ENCODE results near the gene FAM110D. TPM values are rescaled to one million over a fixed set of nuclear protein-coding genes. Genes with fewer than 3 reads are reported as not detected.
A peak's percentile ranks its signal among the peaks of the same experiment; 100 is the strongest.

The FAM110D gene
- total RNA-seq, 2 experiments from 2014 or later: not detected

- POLR2A ChIA-PET: no interaction called here
- CTCF ChIA-PET: interaction anchor here (2.1 to 17.1 kb wide), 2 partner anchors 9 kb away, joined by 9 to 317 read pairs; no protein-coding TSS in a partner anchor
- Mint-ChIP-seq H3K36me3 (ENCODE audit: low read depth) (no peaks in the 10 kb centered on the region), H3K27ac (peak overlapping the region; percentile 39), H3K27me3 (ENCODE audit: low read depth) (no peaks in the 10 kb centered on the region), H3K4me3 (no peak overlapping the region), H3K4me1 (ENCODE audit: low read depth) (peaks cover 19% of the 10 kb centered on the region), H3K9me3 (ENCODE audit: insufficient read depth) (peaks cover 3% of the 10 kb centered on the region)
- ATAC-seq (no peak), DNase-seq (no peak)
Observed at GRCh38 chr1:26132834-26133167, 26.1 kb upstream of the FAM110D start.

GRCh38 chr1:26134466-26134865 is 24.4 kb upstream of the FAM110D start:
- Mint-ChIP-seq H3K36me3 (ENCODE audit: low read depth) (no peaks in the 10 kb centered on the region), H3K27me3 (ENCODE audit: low read depth) (no peaks in the 10 kb centered on the region), H3K4me1 (ENCODE audit: low read depth) (peaks cover 22% of the 10 kb centered on the region), H3K4me3 (no peak overlapping the region), H3K27ac (no peak overlapping the region), H3K9me3 (ENCODE audit: insufficient read depth) (peaks cover 3% of the 10 kb centered on the region)
- ATAC-seq (no peak), DNase-seq (no peak)
- ChIA-PET CTCF (no interaction called here), POLR2A (no interaction called here)

- ChIA-PET CTCF (interaction anchor here (0.6 to 10.4 kb wide), 14 partner anchors 11 to 279 kb away, joined by 3 to 317 read pairs (median 5); partner anchors contain the start of genes CEP85, PDIK1L and ZNF593), POLR2A (interaction anchor here (0.6 to 3.5 kb wide), 7 partner anchors 9 to 170 kb away, joined by 3 to 52 read pairs (median 3); partner anchors contain the start of genes PDIK1L and ZNF593)
- H3K36me3 Mint-ChIP-seq (ENCODE audit: low read depth): no peaks in the 10 kb centered on the region
- H3K4me3 Mint-ChIP-seq: peak overlapping the region; percentile 40
- H3K27ac Mint-ChIP-seq: peak overlapping the region; percentile 77
- peaks cover 15% of the 10 kb centered on the region for H3K4me1 Mint-ChIP-seq (ENCODE audit: low read depth)
- peak; percentile 38 for DNase-seq
- peaks cover 7% of the 10 kb centered on the region for H3K27me3 Mint-ChIP-seq (ENCODE audit: low read depth)
- peaks cover 3% of the 10 kb centered on the region for H3K9me3 Mint-ChIP-seq (ENCODE audit: insufficient read depth)
- peak; percentile 92 for ATAC-seq
Observed at GRCh38 chr1:26138974-26139558, 19.8 kb upstream of the FAM110D start.

DNA sequence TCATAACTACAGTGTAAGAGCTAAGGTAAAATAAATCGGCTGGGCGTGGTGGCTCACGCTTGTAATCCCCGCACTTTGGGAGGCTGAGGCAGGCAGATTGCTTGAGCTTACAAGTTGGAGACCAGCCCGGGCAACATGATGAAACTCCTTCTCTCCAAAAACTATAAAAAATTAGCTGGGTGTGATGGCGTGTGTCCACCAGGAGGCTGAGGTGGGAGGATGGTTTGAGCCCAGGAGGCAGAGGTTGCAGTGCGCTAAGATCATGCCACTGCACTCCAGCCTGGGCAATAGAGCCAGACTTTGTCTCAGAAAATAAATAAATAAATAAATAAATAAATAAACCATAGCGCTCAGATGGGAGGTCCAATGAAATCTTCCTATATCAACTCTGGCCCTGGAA is 16.7 kb upstream of the FAM110D start:
- no peaks in the 10 kb centered on the region for H3K36me3 Mint-ChIP-seq (ENCODE audit: low read depth)
- H3K4me3 Mint-ChIP-seq: no peak overlapping the region
- ChIA-PET CTCF (interaction anchor here (1.2 to 10.6 kb wide), 7 partner anchors 17 to 275 kb away, joined by 3 to 356 read pairs (median 19); partner anchors contain the start of genes CEP85 and PDIK1L), POLR2A (interaction anchor here (0.6 to 1.8 kb wide), 3 partner anchors 16 to 31 kb away, joined by 3 to 9 read pairs (median 4); partner anchors contain the start of gene PDIK1L)
- H3K27me3 Mint-ChIP-seq (ENCODE audit: low read depth): peaks cover 9% of the 10 kb centered on the region
- no peaks in the 10 kb centered on the region for H3K9me3 Mint-ChIP-seq (ENCODE audit: insufficient read depth)
- H3K27ac Mint-ChIP-seq: no peak overlapping the region
- DNase-seq: peak; percentile 18
- H3K4me1 Mint-ChIP-seq (ENCODE audit: low read depth): peaks cover 22% of the 10 kb centered on the region
- ATAC-seq: no peak

- ATAC-seq (peak; percentile 95), DNase-seq (peak; percentile 86)
- ChIA-PET CTCF (interaction anchor here (0.7 to 10.6 kb wide), 43 partner anchors 11 to 665 kb away, joined by 3 to 356 read pairs (median 5); partner anchors contain the start of genes CEP85, HMGN2, PAFAH2 and PDIK1L), POLR2A (interaction anchor here (1.0 to 1.6 kb wide), 6 partner anchors 19 to 43 kb away, joined by 3 to 16 read pairs (median 4); partner anchors contain the start of gene PDIK1L)
- no peaks in the 10 kb centered on the region for H3K36me3 Mint-ChIP-seq (ENCODE audit: low read depth)
- H3K9me3 Mint-ChIP-seq (ENCODE audit: insufficient read depth): no peaks in the 10 kb centered on the region
- H3K4me1 Mint-ChIP-seq (ENCODE audit: low read depth): peaks cover 7% of the 10 kb centered on the region
- H3K4me3 Mint-ChIP-seq: no peak overlapping the region
- peaks cover 23% of the 10 kb centered on the region for H3K27me3 Mint-ChIP-seq (ENCODE audit: low read depth)
- no peak overlapping the region for H3K27ac Mint-ChIP-seq
Observed at GRCh38 chr1:26145041-26145959, 13.6 kb upstream of the FAM110D start.

DNA sequence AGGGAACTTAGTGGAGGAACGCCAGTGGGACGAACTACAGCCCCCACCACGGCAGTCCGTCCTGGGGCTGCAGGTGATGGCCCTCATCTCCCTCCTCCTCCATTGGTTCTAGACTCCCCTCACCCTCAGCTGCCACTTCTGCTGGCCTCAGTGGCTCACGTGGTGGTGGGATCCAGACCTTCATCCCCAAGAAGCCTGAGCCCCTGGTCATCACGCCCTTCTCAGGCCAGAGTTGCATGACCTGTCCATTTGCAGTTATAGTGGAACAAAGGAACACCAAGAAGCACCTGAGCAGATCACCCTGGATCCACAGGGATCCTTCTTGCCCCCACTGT is 13.0 kb upstream of the FAM110D start:
- ChIA-PET CTCF (interaction anchor here (0.7 to 10.6 kb wide), 18 partner anchors 10 to 326 kb away, joined by 3 to 356 read pairs (median 5); partner anchors contain the start of genes CEP85, HMGN2, PAFAH2 and PDIK1L), POLR2A (interaction anchor here (1.1 to 1.6 kb wide), 3 partner anchors 19 to 34 kb away, joined by 3 to 16 read pairs (median 12); partner anchors contain the start of gene PDIK1L)
- Mint-ChIP-seq H3K27me3 (ENCODE audit: low read depth) (peaks cover 23% of the 10 kb centered on the region), H3K4me3 (no peak overlapping the region), H3K27ac (no peak overlapping the region), H3K9me3 (ENCODE audit: insufficient read depth) (no peaks in the 10 kb centered on the region), H3K4me1 (ENCODE audit: low read depth) (peaks cover 7% of the 10 kb centered on the region), H3K36me3 (ENCODE audit: low read depth) (no peaks in the 10 kb centered on the region)
- no peak for DNase-seq
- ATAC-seq: no peak

DNA sequence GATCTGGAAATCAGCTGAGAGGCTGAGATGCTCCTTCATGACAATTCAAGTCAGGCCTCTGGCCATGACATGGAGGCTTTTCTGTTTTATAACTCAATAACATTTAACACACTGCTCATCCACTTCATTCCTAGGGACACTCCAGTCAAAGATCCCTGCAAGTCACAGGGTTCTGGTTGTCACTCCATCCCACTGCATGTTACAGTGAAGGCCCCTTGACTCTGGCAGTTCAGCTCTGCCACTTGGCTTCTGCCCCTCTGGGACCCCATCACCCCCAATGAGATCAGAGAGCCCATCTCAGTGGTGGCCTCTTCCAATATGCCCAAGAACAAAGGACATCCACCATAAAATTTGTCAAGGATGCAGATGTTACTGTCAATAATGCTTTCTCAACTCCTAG is 10.0 kb upstream of the FAM110D start:
- DNase-seq (no peak), ATAC-seq (no peak)
- H3K4me3 Mint-ChIP-seq: no peak overlapping the region
- H3K27ac Mint-ChIP-seq: no peak overlapping the region
- H3K9me3 Mint-ChIP-seq (ENCODE audit: insufficient read depth): no peaks in the 10 kb centered on the region
- peaks cover 7% of the 10 kb centered on the region for H3K4me1 Mint-ChIP-seq (ENCODE audit: low read depth)
- H3K36me3 Mint-ChIP-seq (ENCODE audit: low read depth): no peaks in the 10 kb centered on the region
- H3K27me3 Mint-ChIP-seq (ENCODE audit: low read depth): peaks cover 26% of the 10 kb centered on the region
- ChIA-PET POLR2A (no interaction called here), CTCF (interaction anchor here (1.0 to 10.6 kb wide), 3 partner anchors 21 to 85 kb away, joined by 3 to 356 read pairs (median 4); partner anchors contain the start of genes CEP85, PDIK1L and ZNF593)

DNA sequence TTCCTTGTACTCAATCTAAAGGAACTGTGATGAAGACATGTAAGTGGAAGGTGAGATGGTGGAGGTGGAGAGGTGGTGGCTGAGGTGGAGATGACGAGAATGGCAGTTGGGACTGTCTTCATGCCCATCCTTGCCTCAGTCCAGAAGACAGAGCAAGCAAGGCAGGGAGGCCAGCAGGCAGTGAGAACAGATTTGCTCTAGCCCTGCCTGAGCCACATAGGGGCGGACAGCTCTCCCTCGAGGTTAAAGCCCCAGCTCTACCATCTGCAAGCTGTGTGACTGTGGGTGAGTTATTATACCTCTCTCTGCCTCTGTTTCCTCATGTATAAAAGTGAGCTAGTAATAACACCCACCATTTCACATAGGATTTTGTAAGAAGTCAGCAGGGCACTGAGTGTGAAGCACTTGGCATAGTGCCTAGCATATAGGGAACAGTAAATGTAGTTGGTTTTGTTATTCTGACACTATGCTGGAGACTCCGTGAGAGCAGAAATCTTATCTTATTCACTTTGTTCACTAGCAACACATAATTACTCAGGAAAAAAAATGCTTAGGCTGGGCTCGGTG is 4.8 kb upstream of the FAM110D start:
- ATAC-seq (no peak), DNase-seq (no peak)
- H3K9me3 Mint-ChIP-seq (ENCODE audit: insufficient read depth): no peaks in the 10 kb centered on the region
- peaks cover 34% of the 10 kb centered on the region for H3K27me3 Mint-ChIP-seq (ENCODE audit: low read depth)
- CTCF ChIA-PET: interaction anchor here (1.0 to 5.2 kb wide), 4 partner anchors 9 to 263 kb away, joined by 3 to 43 read pairs (median 4); no protein-coding TSS in a partner anchor
- POLR2A ChIA-PET: no interaction called here
- H3K27ac Mint-ChIP-seq: no peak overlapping the region
- peaks cover 5% of the 10 kb centered on the region for H3K4me1 Mint-ChIP-seq (ENCODE audit: low read depth)
- no peaks in the 10 kb centered on the region for H3K36me3 Mint-ChIP-seq (ENCODE audit: low read depth)
- no peak overlapping the region for H3K4me3 Mint-ChIP-seq

DNA sequence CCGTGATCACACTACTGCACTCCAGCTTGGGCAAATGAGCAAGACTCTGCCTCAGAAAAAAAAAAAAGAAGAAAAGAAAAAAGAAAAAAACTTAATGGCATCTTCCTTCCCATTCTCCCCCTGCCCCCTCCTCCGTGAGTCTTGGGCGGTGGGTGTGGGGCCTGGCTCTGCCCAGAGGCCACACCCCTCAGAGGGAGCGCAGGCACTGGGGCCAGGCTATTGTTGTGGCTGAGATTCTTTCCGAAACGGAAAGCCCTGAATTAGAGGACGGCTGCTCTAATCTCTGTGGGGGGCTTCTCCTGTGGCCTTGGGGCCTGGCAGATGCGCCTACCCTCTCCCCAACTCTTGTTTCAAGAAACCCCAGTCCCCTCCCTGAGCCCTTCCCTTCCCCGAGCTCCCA is 4.1 kb upstream of the FAM110D start:
- peaks cover 34% of the 10 kb centered on the region for H3K27me3 Mint-ChIP-seq (ENCODE audit: low read depth)
- H3K9me3 Mint-ChIP-seq (ENCODE audit: insufficient read depth): no peaks in the 10 kb centered on the region
- no peaks in the 10 kb centered on the region for H3K36me3 Mint-ChIP-seq (ENCODE audit: low read depth)
- DNase-seq (no peak), ATAC-seq (no peak)
- ChIA-PET CTCF (interaction anchor here (1.0 to 5.7 kb wide), 4 partner anchors 10 to 57 kb away, joined by 3 to 43 read pairs (median 16); partner anchors contain the start of genes C1orf232 and ZNF593), POLR2A (no interaction called here)
- H3K4me3 Mint-ChIP-seq: no peak overlapping the region
- H3K27ac Mint-ChIP-seq: no peak overlapping the region
- peaks cover 5% of the 10 kb centered on the region for H3K4me1 Mint-ChIP-seq (ENCODE audit: low read depth)

DNA sequence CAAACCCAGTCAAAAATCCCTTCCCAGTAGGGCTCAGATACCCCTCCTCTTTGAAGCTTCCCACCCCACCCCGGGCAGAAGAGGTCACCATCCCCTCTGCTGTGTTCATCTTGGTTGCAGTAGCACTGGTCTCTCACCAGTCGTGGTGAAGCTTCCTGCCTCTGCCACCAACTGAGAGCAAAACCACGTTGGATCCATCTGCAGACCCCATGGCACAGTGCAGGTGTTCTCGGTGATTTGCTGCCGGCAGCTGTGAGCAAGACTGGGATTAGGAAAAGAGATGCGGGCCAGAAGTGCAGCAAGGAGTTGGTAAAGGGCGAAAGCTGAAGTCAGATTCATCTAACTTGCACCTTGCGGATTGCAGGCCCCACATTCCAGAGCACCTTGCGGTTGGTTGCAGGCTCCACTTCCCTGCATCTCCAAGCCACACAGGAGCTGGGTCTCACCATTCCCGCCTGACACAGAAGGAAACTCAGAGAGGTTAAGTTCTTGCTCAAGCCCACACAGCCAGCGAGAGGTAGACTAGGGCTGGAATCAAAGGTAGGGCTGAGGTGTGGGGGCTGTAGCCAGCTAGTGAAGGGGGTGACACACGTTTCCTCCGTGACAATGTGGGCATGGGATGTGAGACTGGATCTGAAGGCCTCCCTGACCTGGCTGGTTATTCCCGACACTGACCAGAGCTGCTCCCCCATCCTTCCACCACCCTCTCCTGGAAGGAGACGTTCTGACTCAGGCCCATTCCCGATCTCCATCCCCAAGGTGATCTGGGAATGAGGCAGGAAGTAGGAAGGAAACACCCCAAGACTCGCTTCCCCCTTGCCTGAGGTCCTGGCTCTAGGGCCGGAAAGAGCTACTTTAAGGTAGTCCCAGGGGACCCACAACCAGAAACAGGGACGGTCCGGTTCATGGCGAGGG is 3.3 kb upstream of the FAM110D start:
- H3K36me3 Mint-ChIP-seq (ENCODE audit: low read depth): no peaks in the 10 kb centered on the region
- POLR2A ChIA-PET: no interaction called here
- no peak overlapping the region for H3K4me3 Mint-ChIP-seq
- H3K27ac Mint-ChIP-seq: no peak overlapping the region
- no peaks in the 10 kb centered on the region for H3K9me3 Mint-ChIP-seq (ENCODE audit: insufficient read depth)
- peaks cover 33% of the 10 kb centered on the region for H3K27me3 Mint-ChIP-seq (ENCODE audit: low read depth)
- CTCF ChIA-PET: interaction anchor here (0.7 to 5.7 kb wide), 6 partner anchors 11 to 261 kb away, joined by 3 to 43 read pairs (median 7); partner anchors contain the start of genes C1orf232 and ZNF593
- ATAC-seq: no peak
- no peak for DNase-seq
- peaks cover 5% of the 10 kb centered on the region for H3K4me1 Mint-ChIP-seq (ENCODE audit: low read depth)

Data from activated CD8-positive, alpha-beta T cell treated with anti-CD3 and anti-CD28 coated beads, Interleukin-2, amount 10 ng/mL, durations not matched to agents 7 days and 5 days (primary cell).